Endothelial cell (in vitro differentiated cells): Measurements from ENCODE around the gene BEND6. TPM values are rescaled to one million over a fixed set of nuclear protein-coding genes. Genes with fewer than 3 reads are reported as not detected.
"Not testable (repeated sequence)": the region's sequence is repeated elsewhere in the genome, so short reads cannot be mapped to it uniquely, and the experiment has no call there.

Experiments used
- DNase-seq: peaks from one replicate; pipeline ENCODE4 v3.0.0; 2021; ENCODE audit warnings: low spot score
- H3K27ac Mint-ChIP-seq: one replicate; pipeline ENCODE4 v1.8.0; 2021; ENCODE audit warnings: mixed read lengths, inconsistent platforms; ENCODE audit not compliant: unreplicated experiment
- H3K27me3 Mint-ChIP-seq: one replicate; pipeline ENCODE4 v1.8.0; 2021; ENCODE audit warnings: mild to moderate bottlenecking, moderate library complexity, mixed read lengths, inconsistent platforms; ENCODE audit not compliant: unreplicated experiment
- H3K36me3 Mint-ChIP-seq: one replicate; pipeline ENCODE4 v1.8.0; 2021; ENCODE audit warnings: mild to moderate bottlenecking, low read depth, mixed read lengths, inconsistent platforms; ENCODE audit not compliant: unreplicated experiment
- H3K4me1 Mint-ChIP-seq: one replicate; pipeline ENCODE4 v1.8.0; 2021; ENCODE audit warnings: mild to moderate bottlenecking, mixed read lengths, inconsistent platforms; ENCODE audit not compliant: unreplicated experiment
- H3K4me3 Mint-ChIP-seq: one replicate; pipeline ENCODE4 v1.8.0; 2021; ENCODE audit warnings: mild to moderate bottlenecking, mixed read lengths, inconsistent platforms; ENCODE audit not compliant: unreplicated experiment
- H3K9me3 Mint-ChIP-seq: one replicate; pipeline ENCODE4 v1.8.0; 2021; ENCODE audit warnings: mixed read lengths, inconsistent platforms; ENCODE audit not compliant: unreplicated experiment
- CTCF ChIP-seq: fragments of 200-600 bp; sonication (generic); IDR thresholded peaks from one replicate; pipeline ENCODE4 v1.5.0; 2021; ENCODE audit warnings: antibody characterized with exemption; ENCODE audit not compliant: unreplicated experiment
- total RNA-seq: library from RNA; stranded (reverse); fragmentation: NEBNext Ultra II Directional; extraction: Animal tissue kit (Norgen Biotek cat#: 25700); gene quantifications from one replicate; pipeline ENCODE4 v1.2.1, GENCODE V29; 2021; ENCODE audit not compliant: unreplicated experiment

BEND6 gene
- total RNA-seq, 1 donor from 2014 or later, result 0.97 TPM

DNA sequence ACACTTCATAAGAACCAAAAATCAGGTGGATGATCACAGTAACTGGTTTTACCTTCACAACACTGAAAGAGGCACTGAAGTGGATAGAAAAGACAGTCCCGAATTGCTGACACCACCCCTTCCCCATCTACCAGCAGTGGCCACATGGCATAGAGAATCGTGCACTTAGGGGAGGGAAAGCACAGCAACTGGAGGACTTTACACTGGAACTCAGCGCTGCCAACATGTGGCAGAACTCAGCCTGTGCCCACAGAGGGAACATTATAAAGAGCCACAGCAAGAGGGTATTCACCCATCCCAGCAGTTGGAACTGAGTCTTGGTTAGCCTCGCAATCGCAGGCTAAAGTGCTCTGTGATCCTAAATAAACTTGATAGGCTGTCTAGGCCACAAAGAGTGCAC lies 85.1 kb downstream of the BEND6 start:
- Mint-ChIP-seq H3K27me3 (peaks cover 2% of the 10 kb centered on the region), H3K36me3 (no peaks in the 10 kb centered on the region), H3K4me3 (no peak overlapping the region), H3K9me3 (no peaks in the 10 kb centered on the region), H3K27ac (no peak overlapping the region), H3K4me1 (peaks cover 2% of the 10 kb centered on the region)
- no peak for TF ChIP-seq CTCF
- DNase-seq, result no peak

DNA sequence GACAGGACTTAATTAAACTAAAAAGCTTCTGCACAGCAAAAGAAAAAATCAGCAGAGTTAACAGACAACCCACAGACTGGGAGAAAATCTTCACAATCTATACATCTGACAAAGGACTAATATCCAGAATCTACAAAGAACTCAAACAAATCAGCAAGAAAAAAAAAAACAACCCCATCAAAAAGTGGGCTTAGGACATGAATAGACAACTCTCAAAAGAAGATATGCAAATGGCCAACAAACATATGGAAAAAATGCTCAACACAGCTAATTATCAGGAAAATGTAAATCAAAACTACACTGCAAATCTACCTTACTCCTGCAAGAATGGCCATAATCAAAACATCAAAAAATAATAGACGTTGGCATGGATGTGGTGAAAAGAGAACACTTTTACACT lies 89.2 kb downstream of the BEND6 start:
- not testable (repeated sequence) for H3K27ac Mint-ChIP-seq, DNase-seq, H3K9me3 Mint-ChIP-seq, H3K27me3 Mint-ChIP-seq, H3K36me3 Mint-ChIP-seq, H3K4me3 Mint-ChIP-seq
- H3K4me1 Mint-ChIP-seq, result peaks cover 19% of the 10 kb centered on the region

DNA sequence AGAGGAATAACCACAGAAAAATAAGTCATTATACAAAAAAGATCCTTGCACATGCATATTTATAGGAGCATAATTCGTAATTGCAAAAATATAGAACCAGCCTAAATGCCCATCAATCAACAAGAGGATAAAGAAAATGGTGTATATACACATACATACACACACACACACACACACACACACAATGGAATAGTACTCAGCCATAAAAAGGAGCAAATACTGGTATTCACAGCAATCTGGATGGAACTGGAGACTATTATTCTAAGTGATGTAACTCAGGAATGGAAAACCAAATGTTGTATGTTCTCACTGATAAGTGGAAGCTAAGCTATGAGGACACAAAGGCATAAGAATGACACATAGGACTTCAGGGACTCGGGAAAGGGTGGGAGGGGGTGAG lies 89.7 kb downstream of the BEND6 start:
- Mint-ChIP-seq H3K4me3 (no peak overlapping the region), H3K9me3 (no peaks in the 10 kb centered on the region), H3K36me3 (peaks cover 13% of the 10 kb centered on the region), H3K27me3 (peaks cover 5% of the 10 kb centered on the region), H3K27ac (no peak overlapping the region), H3K4me1 (peaks cover 23% of the 10 kb centered on the region)
- DNase-seq, result no peak
- no peak for TF ChIP-seq CTCF

DNA sequence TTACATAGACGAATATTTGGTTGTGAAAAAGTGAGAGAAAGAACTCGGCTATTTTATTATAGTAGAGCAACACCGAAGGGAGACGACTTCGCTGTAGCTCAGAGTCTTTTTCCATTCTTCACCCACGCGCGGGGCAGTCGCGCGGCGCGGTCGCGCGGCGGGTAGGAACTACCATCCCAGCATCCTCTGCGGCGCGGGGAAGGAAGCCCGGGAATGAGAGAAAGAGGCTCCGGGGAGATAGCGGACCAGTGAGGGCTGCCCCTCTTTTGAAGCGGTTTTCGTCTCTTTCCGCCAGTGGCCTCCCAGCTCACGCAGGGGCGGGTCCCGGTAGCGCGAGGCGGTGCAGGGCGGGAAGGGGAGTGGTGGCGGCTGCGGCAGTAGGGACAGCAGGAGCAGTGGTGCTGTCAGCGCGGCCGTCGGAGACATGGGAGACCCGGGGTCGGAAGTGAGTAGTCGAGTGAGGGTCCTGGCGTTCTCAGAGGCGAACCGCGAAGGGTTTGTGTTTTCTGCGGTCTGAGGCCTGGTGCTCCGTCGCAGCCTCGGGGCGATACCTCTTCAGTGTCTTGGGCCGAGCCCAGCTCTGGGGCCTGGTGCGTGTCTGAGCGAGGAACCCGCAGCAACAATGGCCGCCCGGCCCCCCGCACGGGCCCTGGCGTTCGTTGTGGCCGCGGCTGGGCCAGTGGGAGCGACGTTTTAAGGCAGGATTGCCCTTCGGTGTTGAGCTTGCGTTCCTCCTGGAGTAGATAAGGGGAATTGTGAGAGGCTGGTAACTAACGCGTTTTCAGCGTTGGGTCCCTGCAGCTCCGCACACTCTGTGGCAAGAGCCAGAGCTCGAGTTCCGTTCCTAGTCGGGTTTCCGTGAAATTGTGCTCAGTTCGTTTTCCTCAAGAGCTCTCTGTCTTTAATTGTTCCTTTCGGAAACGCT lies 91.7 kb downstream of the BEND6 start, which contains the start of gene KIAA1586:
KIAA1586 (plus strand) TSS at position 362 of the 925 bp plus-strand sequence; CDS start at position 425, 63 bp downstream.
- H3K4me3 Mint-ChIP-seq, result peak within 1 kb of the TSS; percentile 97
- H3K36me3 Mint-ChIP-seq, result peaks cover 20% of the 10 kb centered on the region
- peaks cover 29% of the 10 kb centered on the region for H3K4me1 Mint-ChIP-seq
- H3K27me3 Mint-ChIP-seq, H3K9me3 Mint-ChIP-seq: not testable (repeated sequence)
- H3K27ac Mint-ChIP-seq, result peak within 1 kb of the TSS; percentile 97
- DNase-seq, result peak; percentile 80

GRCh38 chr6:57047257-57047585 lies 92.3 kb downstream of the BEND6 start:
- H3K27ac Mint-ChIP-seq, DNase-seq, H3K9me3 Mint-ChIP-seq, H3K4me3 Mint-ChIP-seq, H3K27me3 Mint-ChIP-seq: not testable (repeated sequence)
- H3K36me3 Mint-ChIP-seq, result peaks cover 20% of the 10 kb centered on the region
- H3K4me1 Mint-ChIP-seq, result peaks cover 29% of the 10 kb centered on the region

GRCh38 chr6:57047859-57048258 lies 93.0 kb downstream of the BEND6 start:
- DNase-seq, H3K27me3 Mint-ChIP-seq, H3K9me3 Mint-ChIP-seq: not testable (repeated sequence)
- H3K4me3 Mint-ChIP-seq, result peak overlapping the region; percentile 88
- peak overlapping the region; percentile 86 for H3K27ac Mint-ChIP-seq
- peaks cover 29% of the 10 kb centered on the region for H3K4me1 Mint-ChIP-seq
- peaks cover 23% of the 10 kb centered on the region for H3K36me3 Mint-ChIP-seq

DNA sequence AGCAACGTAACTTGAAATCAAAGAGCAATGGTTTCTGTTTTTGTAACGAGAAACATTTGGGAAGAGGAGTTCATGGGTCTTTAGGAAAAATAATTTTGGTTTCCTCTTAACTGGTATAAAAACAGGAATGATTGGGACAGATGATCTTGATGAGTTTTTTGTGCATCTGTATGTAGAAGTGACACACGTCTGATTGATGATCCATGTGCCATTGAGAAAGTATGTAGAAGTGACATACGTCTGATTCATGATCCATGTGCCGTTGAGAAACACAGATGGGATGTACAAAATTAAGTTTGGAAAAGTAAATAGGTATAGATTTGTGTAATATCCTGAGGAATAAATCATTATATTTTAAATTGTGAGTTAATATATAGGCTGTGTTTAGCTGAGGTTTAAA lies 93.7 kb downstream of the BEND6 start:
- peaks cover 5% of the 10 kb centered on the region for H3K27me3 Mint-ChIP-seq
- no peak for TF ChIP-seq CTCF
- DNase-seq, result no peak
- no peaks in the 10 kb centered on the region for H3K9me3 Mint-ChIP-seq
- H3K4me3 Mint-ChIP-seq, result peak overlapping the region; percentile 88
- H3K27ac Mint-ChIP-seq, result peak overlapping the region; percentile 86
- H3K36me3 Mint-ChIP-seq, result peaks cover 29% of the 10 kb centered on the region
- peaks cover 29% of the 10 kb centered on the region for H3K4me1 Mint-ChIP-seq
